SK-N-SH treated with all-trans-retinoic acid at 6 μM for 48 hours (cell line): ENCODE measurements around the gene SLC28A2.
"Not testable (repeated sequence)": the region's sequence is repeated elsewhere in the genome, so short reads cannot be mapped to it uniquely, and the experiment has no call there.

Experiments used
- ATAC-seq: fragments of 200-7000 bp; cut with Tn5 transposase; 3 replicates; pipeline ENCODE4 v1.9.1; 2020; ENCODE audit warnings: mild to moderate bottlenecking, moderate library complexity
- ARNTL ChIP-seq: fragments of 450-650 bp; formaldehyde crosslinking; IDR thresholded peaks from 2 replicates; pipeline ENCODE4 v1.5.0; 2020; ENCODE audit warnings: low read depth, mild to moderate bottlenecking, moderate library complexity, borderline replicate concordance
- BACH2 ChIP-seq: fragments of 250-450 bp; sonication (Bioruptor Pico); IDR thresholded peaks from 2 replicates; pipeline ENCODE4 v1.9.0; 2021; ENCODE audit warnings: mild to moderate bottlenecking, borderline replicate concordance
- CSDC2 ChIP-seq: fragments of 250-450 bp; sonication (Bioruptor Pico); IDR thresholded peaks from 2 replicates; pipeline ENCODE4 v1.5.0; 2020; ENCODE audit warnings: mild to moderate bottlenecking, moderate library complexity
- ESRRG ChIP-seq: fragments of 250-450 bp; sonication (Bioruptor Pico); IDR thresholded peaks from 2 replicates; pipeline ENCODE4 v1.6.1; 2021; ENCODE audit warnings: mild to moderate bottlenecking
- GLIS3 ChIP-seq: fragments of 250-450 bp; sonication (Bioruptor Pico); IDR thresholded peaks from 2 replicates; pipeline ENCODE4 v1.5.0; 2020; ENCODE audit warnings: mild to moderate bottlenecking, moderate library complexity
- OSR1 ChIP-seq: fragments of 250-450 bp; sonication (Bioruptor Pico); IDR thresholded peaks from 2 replicates; pipeline ENCODE4 v1.8.0; 2022; ENCODE audit warnings: moderate library complexity, mild to moderate bottlenecking, inconsistent platforms
- PPARA ChIP-seq: fragments of 250-450 bp; sonication (Bioruptor Pico); IDR thresholded peaks from 2 replicates; pipeline ENCODE4 v1.5.0; 2020; ENCODE audit warnings: mild to moderate bottlenecking, borderline replicate concordance
- RARB ChIP-seq: fragments of 250-450 bp; sonication (Bioruptor Pico); IDR thresholded peaks from 2 replicates; pipeline ENCODE4 v1.8.0; 2021; ENCODE audit warnings: mild to moderate bottlenecking, moderate library complexity
- SNAI2 ChIP-seq: fragments of 250-450 bp; sonication (Bioruptor Pico); IDR thresholded peaks from 2 replicates; pipeline ENCODE4 v1.5.0; 2020; ENCODE audit warnings: mild to moderate bottlenecking, moderate library complexity
- TOX ChIP-seq: fragments of 250-450 bp; sonication (Bioruptor Pico); IDR thresholded peaks from 2 replicates; pipeline ENCODE4 v1.8.0; 2021; ENCODE audit warnings: mild to moderate bottlenecking, moderate library complexity, borderline replicate concordance
- ZC3H10 ChIP-seq: fragments of 250-450 bp; sonication (Bioruptor Pico); IDR thresholded peaks from 2 replicates; pipeline ENCODE4 v1.5.1; 2021; ENCODE audit warnings: mild to moderate bottlenecking, moderate library complexity
- ZFP3 ChIP-seq: fragments of 250-450 bp; sonication (Bioruptor Pico); IDR thresholded peaks from 2 replicates; pipeline ENCODE4 v1.5.0; 2020; ENCODE audit warnings: mild to moderate bottlenecking, moderate library complexity
- ZFP30 ChIP-seq: fragments of 450-650 bp; formaldehyde crosslinking; IDR thresholded peaks from 2 replicates; pipeline ENCODE4 v1.5.0; 2022; ENCODE audit warnings: mild to moderate bottlenecking, moderate library complexity
- ZNF70 ChIP-seq: fragments of 450-650 bp; formaldehyde crosslinking; IDR thresholded peaks from 2 replicates; pipeline ENCODE4 v1.5.0; 2020; ENCODE audit warnings: mild to moderate bottlenecking, moderate library complexity
- ZNF8 ChIP-seq: fragments of 450-650 bp; formaldehyde crosslinking; IDR thresholded peaks from 2 replicates; pipeline ENCODE4 v1.5.0; 2020; ENCODE audit warnings: mild to moderate bottlenecking, moderate library complexity
- TF ChIP-seq, protein P1 (sequence below): fragments of 250-450 bp; sonication (Bioruptor Pico); IDR thresholded peaks from 2 replicates; pipeline ENCODE4 v1.5.1; 2020; ENCODE audit warnings: low read depth, mild to moderate bottlenecking, moderate library complexity
- TF ChIP-seq, protein P2 (sequence below): fragments of 250-450 bp; sonication (Bioruptor Pico); IDR thresholded peaks from 2 replicates; pipeline ENCODE4 v1.8.0; 2021; ENCODE audit warnings: low read depth, mild to moderate bottlenecking, moderate library complexity, borderline replicate concordance
- TF ChIP-seq, protein P3 (sequence below): fragments of 250-450 bp; sonication (Bioruptor Pico); IDR thresholded peaks from 2 replicates; pipeline ENCODE4 v1.8.0; 2020; ENCODE audit warnings: mild to moderate bottlenecking, moderate library complexity, borderline replicate concordance
- TF ChIP-seq, protein P4 (sequence below): fragments of 250-450 bp; sonication (Bioruptor Pico); IDR thresholded peaks from 2 replicates; pipeline ENCODE4 v1.5.1; 2021; ENCODE audit warnings: mild to moderate bottlenecking, moderate library complexity

SLC28A2 gene

DNA sequence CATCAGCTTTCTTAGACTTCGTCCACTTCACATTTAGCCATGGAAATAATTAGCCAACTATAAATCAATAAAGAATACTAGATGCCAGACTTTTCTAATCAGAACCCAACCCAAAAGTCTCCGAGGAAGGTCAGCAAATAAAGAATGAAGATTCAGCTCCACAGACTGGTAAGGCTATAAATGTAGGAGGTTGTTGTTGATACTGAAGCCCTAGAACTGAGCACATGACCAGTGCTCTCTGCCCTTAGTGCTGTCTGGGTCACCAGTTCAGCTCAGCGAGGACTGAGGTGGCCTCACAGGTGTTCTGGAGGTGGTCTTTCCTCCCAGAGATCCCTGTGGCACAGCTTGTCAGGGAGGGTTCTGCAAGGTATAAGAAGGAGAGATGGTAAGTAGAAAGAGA, 20.9 kb upstream of the SLC28A2 start:
- TF ChIP-seq, protein P1, sequence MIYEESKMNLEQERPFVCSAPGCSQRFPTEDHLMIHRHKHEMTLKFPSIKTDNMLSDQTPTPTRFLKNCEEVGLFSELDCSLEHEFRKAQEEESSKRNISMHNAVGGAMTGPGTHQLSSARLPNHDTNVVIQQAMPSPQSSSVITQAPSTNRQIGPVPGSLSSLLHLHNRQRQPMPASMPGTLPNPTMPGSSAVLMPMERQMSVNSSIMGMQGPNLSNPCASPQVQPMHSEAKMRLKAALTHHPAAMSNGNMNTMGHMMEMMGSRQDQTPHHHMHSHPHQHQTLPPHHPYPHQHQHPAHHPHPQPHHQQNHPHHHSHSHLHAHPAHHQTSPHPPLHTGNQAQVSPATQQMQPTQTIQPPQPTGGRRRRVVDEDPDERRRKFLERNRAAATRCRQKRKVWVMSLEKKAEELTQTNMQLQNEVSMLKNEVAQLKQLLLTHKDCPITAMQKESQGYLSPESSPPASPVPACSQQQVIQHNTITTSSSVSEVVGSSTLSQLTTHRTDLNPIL (CRISPR knock-in tag), result no peak
- TF ChIP-seq ZC3H10 (CRISPR knock-in tag) (no peak), BACH2 (CRISPR knock-in tag) (no peak), ZFP3 (CRISPR knock-in tag) (no peak), GLIS3 (CRISPR knock-in tag) (no peak), ZFP30 (CRISPR knock-in tag) (no peak)
- TF ChIP-seq, protein P2, sequence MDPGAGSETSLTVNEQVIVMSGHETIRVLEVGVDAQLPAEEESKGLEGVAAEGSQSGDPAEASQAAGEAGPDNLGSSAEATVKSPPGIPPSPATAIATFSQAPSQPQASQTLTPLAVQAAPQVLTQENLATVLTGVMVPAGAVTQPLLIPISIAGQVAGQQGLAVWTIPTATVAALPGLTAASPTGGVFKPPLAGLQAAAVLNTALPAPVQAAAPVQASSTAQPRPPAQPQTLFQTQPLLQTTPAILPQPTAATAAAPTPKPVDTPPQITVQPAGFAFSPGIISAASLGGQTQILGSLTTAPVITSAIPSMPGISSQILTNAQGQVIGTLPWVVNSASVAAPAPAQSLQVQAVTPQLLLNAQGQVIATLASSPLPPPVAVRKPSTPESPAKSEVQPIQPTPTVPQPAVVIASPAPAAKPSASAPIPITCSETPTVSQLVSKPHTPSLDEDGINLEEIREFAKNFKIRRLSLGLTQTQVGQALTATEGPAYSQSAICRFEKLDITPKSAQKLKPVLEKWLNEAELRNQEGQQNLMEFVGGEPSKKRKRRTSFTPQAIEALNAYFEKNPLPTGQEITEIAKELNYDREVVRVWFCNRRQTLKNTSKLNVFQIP (CRISPR knock-in tag), result no peak
- TF ChIP-seq, all 23 proteins: peak for 0
- no peak for ATAC-seq

DNA sequence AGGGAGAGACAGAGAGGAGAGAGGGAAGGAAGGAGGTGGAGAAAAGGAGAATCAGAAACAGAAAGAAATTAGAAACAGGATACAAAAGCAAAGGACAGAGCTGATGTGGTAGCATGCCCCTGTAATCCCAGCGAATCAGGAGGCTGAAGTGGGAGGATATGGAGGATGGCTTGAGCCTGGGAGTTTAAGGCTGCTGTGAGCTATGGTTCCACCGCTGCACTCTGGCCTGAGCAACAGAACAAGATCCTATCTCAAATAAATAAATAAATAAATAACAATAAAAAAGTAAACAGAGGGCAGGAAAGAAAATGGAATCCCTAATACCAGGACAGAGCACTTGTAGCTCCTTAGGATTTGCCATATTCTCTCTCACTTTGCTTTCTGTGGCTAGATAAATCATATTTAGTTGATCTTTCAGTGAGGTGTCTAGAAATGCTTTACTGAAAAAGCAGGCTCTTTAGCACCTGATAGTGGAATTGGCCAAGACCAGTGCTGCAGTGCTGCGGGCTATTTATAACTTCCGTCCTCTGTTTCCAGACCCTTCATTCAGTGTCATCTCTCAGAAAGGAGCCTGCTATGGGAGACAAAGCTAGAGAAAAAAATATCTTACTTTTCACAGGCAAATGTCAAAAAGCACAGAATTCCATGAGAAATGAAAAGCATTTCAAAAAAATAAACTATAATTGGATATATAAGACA, 20.0 kb upstream of the SLC28A2 start:
- no peak for ATAC-seq
- TF ChIP-seq ARNTL (CRISPR knock-in tag) (no peak), BACH2 (CRISPR knock-in tag) (no peak), ESRRG (no peak)

DNA sequence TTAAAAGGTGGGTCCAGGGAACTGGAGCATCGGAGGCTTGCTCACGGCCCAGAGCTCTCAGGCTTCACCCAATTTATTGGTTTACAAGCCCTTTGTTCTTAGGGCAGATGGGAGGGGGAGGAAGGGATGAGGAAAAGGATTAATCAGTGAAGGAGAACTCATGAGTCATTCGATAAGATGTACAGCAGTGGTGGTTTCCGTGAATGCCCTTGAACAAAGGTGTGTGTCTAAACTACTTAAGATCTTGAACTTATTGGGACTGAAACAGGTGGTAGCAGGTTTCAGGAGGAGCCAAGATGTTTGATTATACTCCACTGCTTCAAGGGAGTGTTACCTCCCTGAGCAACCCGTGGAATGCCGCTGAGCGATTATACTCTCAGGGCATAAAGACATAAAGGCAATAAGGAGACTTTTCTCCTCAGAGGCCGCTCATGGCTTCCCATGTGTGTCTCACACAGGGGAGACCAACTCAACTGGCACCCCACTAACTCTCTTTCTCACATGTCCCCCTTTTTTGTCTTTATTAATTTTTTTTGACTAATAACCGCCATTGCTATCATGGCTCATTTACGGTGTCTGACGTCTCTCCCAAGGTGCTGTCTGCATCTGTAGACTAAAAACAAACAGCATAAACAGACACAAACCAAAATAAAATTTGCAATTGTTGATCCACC, 17.3 kb upstream of the SLC28A2 start:
- ATAC-seq, result no peak
- TF ChIP-seq BACH2 (CRISPR knock-in tag), result no peak
- TF ChIP-seq PPARA (CRISPR knock-in tag), result no peak
- no peak for TF ChIP-seq RARB
- TF ChIP-seq ZFP30 (CRISPR knock-in tag), result no peak
- no peak for TF ChIP-seq ESRRG
- TF ChIP-seq GLIS3 (CRISPR knock-in tag), result no peak
- TF ChIP-seq CSDC2 (CRISPR knock-in tag), result no peak
- TF ChIP-seq, protein P1 (CRISPR knock-in tag), result no peak
- no peak for TF ChIP-seq ZNF70
- TF ChIP-seq, protein P3, sequence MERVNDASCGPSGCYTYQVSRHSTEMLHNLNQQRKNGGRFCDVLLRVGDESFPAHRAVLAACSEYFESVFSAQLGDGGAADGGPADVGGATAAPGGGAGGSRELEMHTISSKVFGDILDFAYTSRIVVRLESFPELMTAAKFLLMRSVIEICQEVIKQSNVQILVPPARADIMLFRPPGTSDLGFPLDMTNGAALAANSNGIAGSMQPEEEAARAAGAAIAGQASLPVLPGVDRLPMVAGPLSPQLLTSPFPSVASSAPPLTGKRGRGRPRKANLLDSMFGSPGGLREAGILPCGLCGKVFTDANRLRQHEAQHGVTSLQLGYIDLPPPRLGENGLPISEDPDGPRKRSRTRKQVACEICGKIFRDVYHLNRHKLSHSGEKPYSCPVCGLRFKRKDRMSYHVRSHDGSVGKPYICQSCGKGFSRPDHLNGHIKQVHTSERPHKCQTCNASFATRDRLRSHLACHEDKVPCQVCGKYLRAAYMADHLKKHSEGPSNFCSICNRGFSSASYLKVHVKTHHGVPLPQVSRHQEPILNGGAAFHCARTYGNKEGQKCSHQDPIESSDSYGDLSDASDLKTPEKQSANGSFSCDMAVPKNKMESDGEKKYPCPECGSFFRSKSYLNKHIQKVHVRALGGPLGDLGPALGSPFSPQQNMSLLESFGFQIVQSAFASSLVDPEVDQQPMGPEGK (CRISPR knock-in tag), result no peak
- TF ChIP-seq, protein P4, sequence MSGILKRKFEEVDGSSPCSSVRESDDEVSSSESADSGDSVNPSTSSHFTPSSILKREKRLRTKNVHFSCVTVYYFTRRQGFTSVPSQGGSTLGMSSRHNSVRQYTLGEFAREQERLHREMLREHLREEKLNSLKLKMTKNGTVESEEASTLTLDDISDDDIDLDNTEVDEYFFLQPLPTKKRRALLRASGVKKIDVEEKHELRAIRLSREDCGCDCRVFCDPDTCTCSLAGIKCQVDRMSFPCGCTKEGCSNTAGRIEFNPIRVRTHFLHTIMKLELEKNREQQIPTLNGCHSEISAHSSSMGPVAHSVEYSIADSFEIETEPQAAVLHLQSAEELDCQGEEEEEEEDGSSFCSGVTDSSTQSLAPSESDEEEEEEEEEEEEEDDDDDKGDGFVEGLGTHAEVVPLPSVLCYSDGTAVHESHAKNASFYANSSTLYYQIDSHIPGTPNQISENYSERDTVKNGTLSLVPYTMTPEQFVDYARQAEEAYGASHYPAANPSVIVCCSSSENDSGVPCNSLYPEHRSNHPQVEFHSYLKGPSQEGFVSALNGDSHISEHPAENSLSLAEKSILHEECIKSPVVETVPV (CRISPR knock-in tag), result no peak
- TF ChIP-seq OSR1, result no peak

DNA sequence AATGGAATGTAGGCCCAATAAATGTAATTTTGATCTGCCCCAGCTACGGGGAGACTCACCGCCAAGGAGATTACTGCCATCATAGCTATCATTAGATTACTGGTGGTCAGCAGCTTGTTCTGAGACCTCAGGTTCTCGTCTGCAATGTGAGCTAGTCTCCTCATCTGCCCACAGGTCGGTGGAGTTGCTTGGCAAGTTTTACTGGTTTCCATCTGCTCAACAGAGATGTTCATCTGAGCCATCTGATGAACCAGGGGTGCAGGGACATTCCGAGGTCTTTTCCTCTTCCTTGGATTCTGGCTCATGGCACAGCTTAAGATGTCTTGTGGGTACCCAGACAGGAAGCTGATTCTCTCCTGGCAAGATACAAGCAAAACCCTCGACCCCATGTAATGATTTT, 15.2 kb upstream of the SLC28A2 start:
- not testable (repeated sequence) for ATAC-seq

DNA sequence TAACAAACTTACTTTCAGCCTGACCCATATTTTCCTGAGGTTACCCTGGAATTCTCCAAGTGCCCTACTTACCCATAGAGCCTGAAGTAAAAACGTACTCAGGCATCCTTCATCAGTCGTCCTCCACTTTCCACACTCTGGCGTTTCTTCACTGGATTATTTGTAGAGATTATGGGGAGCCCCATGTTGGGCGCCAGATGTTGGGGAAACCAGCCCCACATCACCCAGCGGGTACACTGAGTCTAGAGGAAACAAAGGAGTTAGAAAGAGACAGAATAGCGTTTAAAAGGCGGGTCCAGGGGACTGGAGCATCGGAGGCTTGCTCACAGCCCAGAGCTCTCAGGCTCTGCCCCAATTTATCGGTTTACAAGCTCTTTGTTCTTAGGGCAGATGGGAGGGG, 9.7 kb upstream of the SLC28A2 start:
- ATAC-seq, result no peak
- TF ChIP-seq, protein P2 (CRISPR knock-in tag), result no peak
- TF ChIP-seq ZFP3 (CRISPR knock-in tag) (no peak), TOX (CRISPR knock-in tag) (no peak), SNAI2 (no peak), ARNTL (CRISPR knock-in tag) (no peak), ZC3H10 (CRISPR knock-in tag) (no peak), ZFP30 (CRISPR knock-in tag) (no peak), BACH2 (CRISPR knock-in tag) (no peak), ZNF70 (no peak), ZNF8 (CRISPR knock-in tag) (no peak), CSDC2 (CRISPR knock-in tag) (no peak)
- TF ChIP-seq, protein P4 (CRISPR knock-in tag), result no peak
- TF ChIP-seq, protein P1 (CRISPR knock-in tag), result no peak
